HepG2 (cell line): ENCODE results near the gene GIPC1. TPM values are rescaled to one million over a fixed set of nuclear protein-coding genes. Genes with fewer than 3 reads are reported as not detected.

Experiments used
- CHCHD3 ChIP-seq: sonication (generic); formaldehyde crosslinking; IDR thresholded peaks from 2 replicates; pipeline ENCODE4 v1.8.0; 2022; ENCODE audit warnings: mild to moderate bottlenecking, missing genetic modification reagents, moderate library complexity
- DNMT3B ChIP-seq: conservative IDR thresholded peaks from 2 replicates; pipeline ENCODE4 v1.6.1; 2016; ENCODE audit warnings: missing biosample characterization, control low read depth
- MAFF ChIP-seq: IDR thresholded peaks from 2 replicates; pipeline ENCODE4 v1.6.1; 2011; ENCODE audit warnings: low read depth, low read length, improper control_type of control experiment
- NFAT5 ChIP-seq: sonication (generic); formaldehyde crosslinking; IDR thresholded peaks from 2 replicates; pipeline ENCODE4 v1.4.0; 2020; ENCODE audit warnings: missing genetic modification reagents
- POGZ ChIP-seq: sonication (generic); formaldehyde crosslinking; IDR thresholded peaks from 2 replicates; pipeline ENCODE4 v1.4.0; 2020; ENCODE audit warnings: mild to moderate bottlenecking, missing genetic modification reagents
- RARG ChIP-seq: sonication (generic); formaldehyde crosslinking; IDR thresholded peaks from 2 replicates; pipeline ENCODE4 v1.4.0; 2020; ENCODE audit warnings: low read depth, mild to moderate bottlenecking, missing genetic modification reagents
- SP1 ChIP-seq, 2 experiments: fragments of 450-650 bp in 1 of 2; sonication (generic) in 1 of 2; formaldehyde crosslinking in 1 of 2; IDR thresholded peaks; 2 replicates each; pipeline versions ENCODE4 v1.4.0 to v1.6.1; 2016 to 2020; ENCODE audit warnings: missing genetic modification reagents in 1 of 2
- TAF1 ChIP-seq: sonication (generic); formaldehyde crosslinking; IDR thresholded peaks from 2 replicates; pipeline ENCODE4 v1.4.0; 2020; ENCODE audit warnings: missing genetic modification reagents
- TFDP2 ChIP-seq: sonication (generic); formaldehyde crosslinking; IDR thresholded peaks from 2 replicates; pipeline ENCODE4 v1.4.0; 2020; ENCODE audit warnings: missing genetic modification reagents
- ZFP36 ChIP-seq: fragments of 150-350 bp; IDR thresholded peaks from 2 replicates; pipeline ENCODE4 v1.6.1; 2018; ENCODE audit warnings: borderline replicate concordance, low read length, low read depth; ENCODE audit not compliant: partially characterized antibody
- ZNF143 ChIP-seq: sonication (generic); formaldehyde crosslinking; IDR thresholded peaks from 2 replicates; pipeline ENCODE4 v1.4.0; 2020; ENCODE audit warnings: missing genetic modification reagents
- ZNF331 ChIP-seq: sonication (generic); formaldehyde crosslinking; IDR thresholded peaks from 2 replicates; pipeline ENCODE4 v1.4.0; 2020; ENCODE audit warnings: missing genetic modification reagents
- ZSCAN25 ChIP-seq: sonication (generic); formaldehyde crosslinking; IDR thresholded peaks from 2 replicates; pipeline ENCODE4 v1.8.0; 2022; ENCODE audit warnings: mild to moderate bottlenecking, missing genetic modification reagents
- polyA plus RNA-seq, 8 experiments: library from polyadenylated mRNA; depleted of rRNA in 3 of 8; stranded (reverse) in 7 of 8; unstranded in 1 of 8; fragments of >200 nt; fragmentation: Illumina TruSeq in 4 of 8; extraction: Trizol in 4 of 8; gene quantifications; 2 replicates each; pipeline versions ENCODE4 v1.2.1 to v1.2.3, GENCODE V29; 2011 to 2016; ENCODE audit warnings: low read depth in 4 of 8, missing spikeins in 1 of 8, mixed read lengths in 1 of 8; ENCODE audit not compliant: insufficient read depth in 1 of 8
- total RNA-seq, 5 experiments: library from RNA; depleted of rRNA; stranded (reverse); fragments of >200 nt; fragmentation: Illumina TruSeq; extraction: Trizol; gene quantifications; 2 replicates each; pipeline ENCODE4 v1.2.3, GENCODE V29; 2016; ENCODE audit warnings: low read depth in 1 of 5
- TF ChIP-seq, protein P1 (sequence below): sonication (generic); formaldehyde crosslinking; IDR thresholded peaks from 2 replicates; pipeline ENCODE4 v1.4.0; 2020; ENCODE audit warnings: missing genetic modification reagents
- TF ChIP-seq, protein P2 (sequence below): sonication (generic); formaldehyde crosslinking; IDR thresholded peaks from 2 replicates; pipeline ENCODE4; 2020; ENCODE audit warnings: missing genetic modification reagents, mild to moderate bottlenecking, borderline replicate concordance

Gene GIPC1
- total and polyA plus RNA-seq, 2 of the 13 experiments (the other 11 are each of a cell fraction or from before 2014, with no cell fraction given) = 27.1 to 48.1 TPM

- TF ChIP-seq, protein P1, sequence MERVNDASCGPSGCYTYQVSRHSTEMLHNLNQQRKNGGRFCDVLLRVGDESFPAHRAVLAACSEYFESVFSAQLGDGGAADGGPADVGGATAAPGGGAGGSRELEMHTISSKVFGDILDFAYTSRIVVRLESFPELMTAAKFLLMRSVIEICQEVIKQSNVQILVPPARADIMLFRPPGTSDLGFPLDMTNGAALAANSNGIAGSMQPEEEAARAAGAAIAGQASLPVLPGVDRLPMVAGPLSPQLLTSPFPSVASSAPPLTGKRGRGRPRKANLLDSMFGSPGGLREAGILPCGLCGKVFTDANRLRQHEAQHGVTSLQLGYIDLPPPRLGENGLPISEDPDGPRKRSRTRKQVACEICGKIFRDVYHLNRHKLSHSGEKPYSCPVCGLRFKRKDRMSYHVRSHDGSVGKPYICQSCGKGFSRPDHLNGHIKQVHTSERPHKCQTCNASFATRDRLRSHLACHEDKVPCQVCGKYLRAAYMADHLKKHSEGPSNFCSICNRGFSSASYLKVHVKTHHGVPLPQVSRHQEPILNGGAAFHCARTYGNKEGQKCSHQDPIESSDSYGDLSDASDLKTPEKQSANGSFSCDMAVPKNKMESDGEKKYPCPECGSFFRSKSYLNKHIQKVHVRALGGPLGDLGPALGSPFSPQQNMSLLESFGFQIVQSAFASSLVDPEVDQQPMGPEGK (CRISPR knock-in tag) = no peak
- TF ChIP-seq NFAT5 (CRISPR knock-in tag) = no peak
- no peak; the same call in 1 of the 2 replicates for TF ChIP-seq ZNF331
- no peak for TF ChIP-seq DNMT3B (CRISPR knock-in tag)
- peak; percentile 55; the same call in 1 of the 2 replicates for TF ChIP-seq ZSCAN25 (CRISPR knock-in tag)
- peak; percentile 87 for TF ChIP-seq TFDP2 (CRISPR knock-in tag)
- peak; percentile 97 for TF ChIP-seq TAF1 (CRISPR knock-in tag)
- TF ChIP-seq, protein P2, sequence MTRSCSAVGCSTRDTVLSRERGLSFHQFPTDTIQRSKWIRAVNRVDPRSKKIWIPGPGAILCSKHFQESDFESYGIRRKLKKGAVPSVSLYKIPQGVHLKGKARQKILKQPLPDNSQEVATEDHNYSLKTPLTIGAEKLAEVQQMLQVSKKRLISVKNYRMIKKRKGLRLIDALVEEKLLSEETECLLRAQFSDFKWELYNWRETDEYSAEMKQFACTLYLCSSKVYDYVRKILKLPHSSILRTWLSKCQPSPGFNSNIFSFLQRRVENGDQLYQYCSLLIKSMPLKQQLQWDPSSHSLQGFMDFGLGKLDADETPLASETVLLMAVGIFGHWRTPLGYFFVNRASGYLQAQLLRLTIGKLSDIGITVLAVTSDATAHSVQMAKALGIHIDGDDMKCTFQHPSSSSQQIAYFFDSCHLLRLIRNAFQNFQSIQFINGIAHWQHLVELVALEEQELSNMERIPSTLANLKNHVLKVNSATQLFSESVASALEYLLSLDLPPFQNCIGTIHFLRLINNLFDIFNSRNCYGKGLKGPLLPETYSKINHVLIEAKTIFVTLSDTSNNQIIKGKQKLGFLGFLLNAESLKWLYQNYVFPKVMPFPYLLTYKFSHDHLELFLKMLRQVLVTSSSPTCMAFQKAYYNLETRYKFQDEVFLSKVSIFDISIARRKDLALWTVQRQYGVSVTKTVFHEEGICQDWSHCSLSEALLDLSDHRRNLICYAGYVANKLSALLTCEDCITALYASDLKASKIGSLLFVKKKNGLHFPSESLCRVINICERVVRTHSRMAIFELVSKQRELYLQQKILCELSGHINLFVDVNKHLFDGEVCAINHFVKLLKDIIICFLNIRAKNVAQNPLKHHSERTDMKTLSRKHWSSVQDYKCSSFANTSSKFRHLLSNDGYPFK (CRISPR knock-in tag) = peak; percentile 81
- peak; percentile 66; the same call in 1 of the 2 replicates for TF ChIP-seq POGZ (CRISPR knock-in tag)
- TF ChIP-seq CHCHD3 (CRISPR knock-in tag) = no peak
- no peak for TF ChIP-seq SP1 (IDR thresholded peaks at IDR 0.05)
- peak; percentile 86 for TF ChIP-seq SP1 (CRISPR knock-in tag; IDR thresholded peaks at IDR 0.05)
- no peak for TF ChIP-seq ZNF143
- no peak for TF ChIP-seq RARG (CRISPR knock-in tag)
- TF ChIP-seq ZFP36 = no peak
- TF ChIP-seq MAFF = peak; percentile 22; the same call in 1 of the 2 replicates
These were observed 33.5 kb upstream of the GIPC1 start, which contains the start of gene TECR (continued) for GRCh38 chr19:14529254-14530004.
